GM12801 (cell line): ENCODE results near the gene HHATL.

ENCODE experiments used
- TF ChIP-seq, protein P1 (sequence below): IDR thresholded peaks from one replicate; pipeline ENCODE4 v1.5.1; 2011; ENCODE audit warnings: control low read depth; ENCODE audit not compliant: insufficient read length; ENCODE audit errors: extremely low read depth

The HHATL gene

DNA sequence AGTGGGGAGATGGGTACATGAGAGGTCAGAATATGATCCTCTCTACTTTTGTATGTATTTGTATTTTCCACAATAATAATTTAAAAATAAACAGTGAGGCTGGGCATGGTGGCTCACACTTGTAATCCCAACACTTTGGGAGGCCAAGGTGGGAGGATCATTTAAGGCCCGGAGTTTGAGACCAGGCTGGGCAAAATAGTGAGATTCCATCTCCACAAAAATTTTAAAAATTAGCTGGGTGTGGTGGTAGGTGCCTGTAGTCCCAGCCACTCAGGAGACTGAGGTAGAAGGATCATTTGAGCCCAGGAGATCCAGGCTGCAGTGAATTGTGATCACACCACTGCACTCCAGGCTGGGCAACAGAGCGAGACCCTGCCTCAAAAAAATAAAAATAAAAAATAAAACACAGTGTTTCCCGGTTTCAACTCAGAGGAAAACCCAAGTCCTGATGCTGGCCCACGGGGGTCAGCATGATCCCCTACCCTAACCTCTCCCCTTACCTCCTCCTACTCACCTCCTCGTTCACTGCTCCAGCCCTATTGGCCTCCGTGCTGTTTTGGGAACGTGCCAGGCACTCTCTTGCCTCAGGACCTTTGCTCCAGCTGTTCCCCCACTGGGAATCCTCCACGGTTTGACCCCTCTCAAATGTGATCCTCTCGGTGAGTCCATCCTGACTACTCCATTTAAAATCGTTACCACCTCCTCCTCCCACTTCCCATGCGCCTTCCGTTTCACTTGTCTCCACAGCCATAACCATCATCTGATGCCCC, 20.1 kb downstream of the HHATL start:
- TF ChIP-seq, protein P1, sequence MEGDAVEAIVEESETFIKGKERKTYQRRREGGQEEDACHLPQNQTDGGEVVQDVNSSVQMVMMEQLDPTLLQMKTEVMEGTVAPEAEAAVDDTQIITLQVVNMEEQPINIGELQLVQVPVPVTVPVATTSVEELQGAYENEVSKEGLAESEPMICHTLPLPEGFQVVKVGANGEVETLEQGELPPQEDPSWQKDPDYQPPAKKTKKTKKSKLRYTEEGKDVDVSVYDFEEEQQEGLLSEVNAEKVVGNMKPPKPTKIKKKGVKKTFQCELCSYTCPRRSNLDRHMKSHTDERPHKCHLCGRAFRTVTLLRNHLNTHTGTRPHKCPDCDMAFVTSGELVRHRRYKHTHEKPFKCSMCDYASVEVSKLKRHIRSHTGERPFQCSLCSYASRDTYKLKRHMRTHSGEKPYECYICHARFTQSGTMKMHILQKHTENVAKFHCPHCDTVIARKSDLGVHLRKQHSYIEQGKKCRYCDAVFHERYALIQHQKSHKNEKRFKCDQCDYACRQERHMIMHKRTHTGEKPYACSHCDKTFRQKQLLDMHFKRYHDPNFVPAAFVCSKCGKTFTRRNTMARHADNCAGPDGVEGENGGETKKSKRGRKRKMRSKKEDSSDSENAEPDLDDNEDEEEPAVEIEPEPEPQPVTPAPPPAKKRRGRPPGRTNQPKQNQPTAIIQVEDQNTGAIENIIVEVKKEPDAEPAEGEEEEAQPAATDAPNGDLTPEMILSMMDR: no peak

DNA sequence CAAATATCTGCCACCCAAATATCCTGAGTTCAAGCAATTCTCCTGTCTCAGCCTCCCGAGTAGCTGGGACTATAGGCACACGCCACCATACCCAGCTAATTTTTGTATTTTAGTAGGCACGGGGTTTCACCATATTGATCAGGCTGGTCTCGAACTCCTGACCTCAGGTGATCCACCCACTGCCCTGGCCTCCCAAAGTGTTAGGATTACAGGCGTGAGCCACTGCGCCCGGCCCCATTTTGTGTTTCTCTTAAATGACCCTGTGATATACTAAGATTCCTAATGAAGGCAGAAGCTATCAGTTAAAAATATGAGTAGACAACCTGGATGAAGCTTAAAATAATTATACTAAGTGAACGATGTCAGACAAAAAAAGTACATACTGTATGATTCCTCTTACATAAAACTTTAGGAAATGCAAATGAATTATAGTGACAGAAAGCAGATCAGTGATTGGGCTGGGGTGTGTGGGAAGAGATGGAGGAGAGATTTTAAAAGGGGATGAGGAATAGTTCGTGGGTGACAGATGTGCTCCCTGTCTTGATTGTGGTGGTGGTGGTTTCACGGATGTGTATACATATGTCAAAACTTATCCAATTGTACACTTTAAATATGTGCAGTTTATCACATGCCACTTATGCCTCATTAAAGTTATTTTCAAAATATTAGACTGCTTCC, 21.1 kb downstream of the HHATL start:
- TF ChIP-seq, protein P1: no peak

DNA sequence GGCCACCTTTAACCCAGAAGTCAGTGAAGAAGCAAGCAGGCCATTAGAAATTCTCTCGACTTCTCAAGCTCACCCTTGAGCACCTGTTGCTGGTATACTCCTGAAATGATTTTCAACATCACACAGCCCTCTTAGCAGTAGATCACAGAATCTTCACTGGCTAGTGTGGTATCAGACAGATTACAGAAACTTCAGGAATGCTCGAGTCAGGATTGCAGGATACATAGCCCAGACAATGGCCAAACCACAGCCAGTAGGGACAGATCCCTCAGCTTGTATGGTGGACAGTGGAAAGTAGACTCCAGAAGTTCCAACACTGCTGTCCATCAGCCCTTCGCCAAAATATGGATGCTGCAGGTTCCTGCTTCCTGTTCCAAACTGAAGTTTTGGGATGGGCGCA, 21.8 kb downstream of the HHATL start:
- TF ChIP-seq, protein P1: no peak

DNA sequence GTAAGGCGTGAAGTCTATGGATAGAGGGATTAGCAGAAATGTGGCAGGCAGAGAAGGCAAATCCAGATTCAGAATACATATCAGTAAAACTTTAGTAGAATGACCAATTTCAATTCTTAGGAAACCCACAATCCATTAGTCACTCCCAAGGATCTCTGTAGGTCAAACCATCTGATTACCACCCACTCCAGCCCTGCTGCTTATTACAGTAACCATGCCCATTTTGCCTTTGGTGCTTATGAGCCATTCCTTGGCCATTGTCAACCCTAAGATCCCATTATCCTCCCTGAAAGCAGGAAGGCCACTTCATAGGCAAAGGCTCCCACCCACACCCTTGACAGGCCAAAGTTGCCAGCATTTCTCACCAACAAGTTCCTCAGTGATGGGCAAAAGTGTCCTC, 22.3 kb downstream of the HHATL start:
- TF ChIP-seq, protein P1: no peak

DNA sequence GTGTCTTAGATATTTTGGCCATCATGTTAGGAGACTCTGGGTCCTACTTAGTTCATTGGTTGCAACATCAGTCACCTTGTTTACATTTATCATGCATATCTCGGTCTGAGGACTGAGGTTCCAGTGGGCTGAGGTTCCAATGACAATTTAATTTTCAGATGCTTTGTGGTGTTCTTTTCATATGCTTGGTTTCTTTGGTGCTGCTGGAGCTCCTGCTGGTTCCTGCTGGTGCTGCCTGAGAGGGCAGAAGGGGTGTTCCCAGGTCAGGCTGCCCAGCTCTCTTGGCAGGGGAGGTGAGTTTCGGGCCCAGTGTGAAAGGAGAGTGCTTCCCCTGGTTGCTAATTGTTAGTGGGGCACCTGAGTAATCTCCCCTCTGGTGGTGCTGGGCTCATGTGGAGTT, 24.2 kb downstream of the HHATL start:
- TF ChIP-seq, protein P1: no peak

DNA sequence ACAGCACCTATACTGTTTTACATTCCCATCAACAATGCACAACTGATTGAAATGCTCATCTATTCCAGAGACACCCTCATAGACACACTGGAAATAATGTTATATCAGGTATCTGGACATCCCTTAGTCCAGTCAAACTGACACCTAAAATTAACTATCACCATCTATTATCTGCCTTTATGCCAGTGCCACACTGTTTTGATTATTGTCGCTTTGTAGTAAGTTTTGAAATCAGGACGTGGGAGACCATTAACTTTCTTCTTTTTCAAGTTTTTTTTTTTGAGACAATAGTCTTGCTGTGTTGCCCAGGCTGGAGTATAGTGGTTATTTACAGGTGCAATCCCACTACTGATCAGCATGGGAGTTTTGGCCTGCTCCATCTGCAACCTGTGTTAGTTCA, 26.7 kb downstream of the HHATL start:
- TF ChIP-seq, protein P1: no peak

DNA sequence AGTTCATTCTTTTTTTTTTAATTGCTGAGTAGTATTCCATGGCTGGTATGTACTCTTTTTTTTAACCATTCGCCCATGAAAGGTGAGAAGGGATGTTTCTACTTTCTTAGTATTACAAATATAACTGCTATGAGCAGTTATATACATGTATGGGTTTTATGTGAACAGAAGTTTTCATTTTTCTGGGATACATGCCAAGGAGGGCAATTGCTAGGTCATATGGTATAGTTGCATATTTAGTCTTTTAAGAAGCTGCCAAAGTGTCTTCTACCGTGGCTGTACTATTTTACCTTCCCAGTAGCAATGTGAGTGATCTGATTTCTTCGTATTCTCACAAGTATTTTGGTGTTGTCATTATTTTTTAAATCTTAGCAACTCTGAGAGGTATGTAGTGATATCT, 28.5 kb downstream of the HHATL start:
- TF ChIP-seq, protein P1: no peak
